HL-60 (cell line): Measurements from ENCODE around the gene PRKCD.

Experiments
- CTCF ChIP-seq: IDR thresholded peaks from one replicate; pipeline ENCODE4 v1.5.1; 2011; ENCODE audit warnings: low read length, control low read depth, inconsistent platforms; ENCODE audit not compliant: insufficient read depth
- GABPA ChIP-seq: IDR thresholded peaks from 2 replicates; pipeline ENCODE4 v1.6.1; 2012; ENCODE audit warnings: low read depth
- POLR2AphosphoS5 ChIP-seq: IDR thresholded peaks from 2 replicates; pipeline ENCODE4 v1.6.1; 2012; ENCODE audit warnings: low read depth
- REST ChIP-seq: IDR thresholded peaks from 2 replicates; pipeline ENCODE4 v1.6.1; 2012; ENCODE audit warnings: low read depth; ENCODE audit not compliant: insufficient replicate concordance

- TF ChIP-seq CTCF (no peak), REST (no peak), POLR2AphosphoS5 (no peak; the same call in 1 of the 2 replicates), GABPA (no peak)
Observed at GRCh38 chr3:53195066-53195450, 34.0 kb downstream of the PRKCD start.
